ENCODE data around the gene AWAT2.

Gene AWAT2

DNA sequence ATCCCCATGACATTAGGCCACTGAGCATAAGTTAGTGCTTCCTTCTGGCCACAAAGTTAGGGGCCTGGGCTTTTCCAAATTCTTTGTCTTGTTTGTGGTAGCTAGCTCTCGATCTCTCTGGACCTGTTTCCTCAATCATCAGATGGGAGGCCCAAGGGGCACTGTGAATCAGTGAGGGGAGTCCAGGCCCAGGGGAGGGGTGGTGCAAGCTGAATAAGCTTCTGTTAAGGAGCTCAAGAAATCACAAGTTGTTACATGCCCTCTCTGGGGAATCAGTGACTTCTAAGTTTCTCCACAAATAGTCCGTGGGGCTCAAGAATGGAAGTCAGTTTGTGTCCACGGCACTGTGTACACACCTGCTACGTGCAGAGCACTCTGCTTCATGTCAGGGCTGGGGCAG, 15.1 kb downstream of the AWAT2 start:
- in situ Hi-C loops (cut with HindIII; ENCODE audit: low sequenced_read_pairs), result no loop called here

DNA sequence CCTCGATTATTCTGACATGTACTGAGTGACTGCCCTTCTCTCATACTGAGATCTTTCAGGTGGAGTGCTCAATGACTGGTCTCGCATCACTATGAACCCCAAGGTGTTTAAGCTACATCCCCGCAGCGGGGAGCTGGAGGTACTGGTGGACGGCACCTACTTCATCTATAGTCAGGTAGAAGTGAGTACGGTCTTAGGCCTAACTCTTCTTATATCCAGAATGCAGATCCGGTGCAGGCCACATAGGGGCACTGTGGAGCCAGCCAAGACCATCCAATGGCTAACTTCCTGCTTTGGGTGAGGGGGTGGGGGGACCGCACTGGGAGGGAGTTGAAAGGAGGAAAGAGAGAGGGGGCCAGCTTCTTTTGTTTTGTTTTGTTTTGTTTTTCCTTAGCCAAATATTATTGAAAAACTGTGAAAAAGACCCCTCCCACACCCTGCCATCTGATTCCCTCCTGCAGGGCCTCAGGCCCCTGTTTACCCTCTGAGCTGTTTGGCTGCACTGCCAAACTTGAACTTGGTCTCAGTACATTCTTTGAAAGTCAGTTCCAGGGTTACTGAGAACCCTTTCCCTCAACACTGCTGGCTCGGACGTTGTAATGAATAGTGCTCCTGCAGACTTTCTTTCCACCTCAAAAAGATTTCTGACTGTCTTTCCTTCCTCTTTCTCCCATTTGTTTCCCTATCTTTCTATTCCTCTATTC, 16.2 kb downstream of the AWAT2 start:
- peak; percentile 12 for DNase-seq (ENCODE audit: low read depth, low spot score)
- TF ChIP-seq, protein P1, sequence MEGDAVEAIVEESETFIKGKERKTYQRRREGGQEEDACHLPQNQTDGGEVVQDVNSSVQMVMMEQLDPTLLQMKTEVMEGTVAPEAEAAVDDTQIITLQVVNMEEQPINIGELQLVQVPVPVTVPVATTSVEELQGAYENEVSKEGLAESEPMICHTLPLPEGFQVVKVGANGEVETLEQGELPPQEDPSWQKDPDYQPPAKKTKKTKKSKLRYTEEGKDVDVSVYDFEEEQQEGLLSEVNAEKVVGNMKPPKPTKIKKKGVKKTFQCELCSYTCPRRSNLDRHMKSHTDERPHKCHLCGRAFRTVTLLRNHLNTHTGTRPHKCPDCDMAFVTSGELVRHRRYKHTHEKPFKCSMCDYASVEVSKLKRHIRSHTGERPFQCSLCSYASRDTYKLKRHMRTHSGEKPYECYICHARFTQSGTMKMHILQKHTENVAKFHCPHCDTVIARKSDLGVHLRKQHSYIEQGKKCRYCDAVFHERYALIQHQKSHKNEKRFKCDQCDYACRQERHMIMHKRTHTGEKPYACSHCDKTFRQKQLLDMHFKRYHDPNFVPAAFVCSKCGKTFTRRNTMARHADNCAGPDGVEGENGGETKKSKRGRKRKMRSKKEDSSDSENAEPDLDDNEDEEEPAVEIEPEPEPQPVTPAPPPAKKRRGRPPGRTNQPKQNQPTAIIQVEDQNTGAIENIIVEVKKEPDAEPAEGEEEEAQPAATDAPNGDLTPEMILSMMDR (IDR thresholded peaks at IDR 0.05; ENCODE audit: low read depth, low read length), result peak; percentile 68
- no peak overlapping the region for H3K4me3 ChIP-seq (ENCODE audit: low read depth, low read length)
- in situ Hi-C loops (cut with HindIII; ENCODE audit: low sequenced_read_pairs), result no loop called here

More for the DNA sequence above, 15.1 kb downstream of the AWAT2 start:
- no peak for DNase-seq (ENCODE audit: low read depth, low spot score)
- H3K4me3 ChIP-seq (ENCODE audit: low read depth, low read length), result no peak overlapping the region
- TF ChIP-seq, protein P1 (IDR thresholded peaks at IDR 0.05; ENCODE audit: low read depth, low read length), result no peak

DNA sequence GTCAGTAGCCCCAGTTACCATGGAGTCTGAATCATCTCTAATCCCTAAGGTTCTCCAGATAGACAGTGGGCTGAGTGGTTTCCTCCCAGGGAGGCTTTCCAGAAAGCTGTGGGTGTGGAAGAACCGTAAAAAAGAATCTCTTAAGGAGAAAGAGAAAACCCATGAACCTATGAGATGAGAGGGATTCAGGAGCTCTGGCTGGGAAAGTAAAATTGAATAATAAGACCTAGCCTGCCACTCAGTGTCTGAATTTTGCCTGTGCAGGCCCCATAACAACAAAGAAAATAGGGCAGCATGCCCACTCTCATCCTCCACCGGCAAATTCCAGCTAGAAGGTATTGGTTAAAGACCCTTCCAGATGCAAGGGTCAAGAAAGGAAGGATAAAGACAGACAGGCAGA, 16.9 kb downstream of the AWAT2 start:
- DNase-seq (ENCODE audit: low read depth, low spot score), result no peak
- TF ChIP-seq, protein P1 (IDR thresholded peaks at IDR 0.05; ENCODE audit: low read depth, low read length), result no peak
- no peak overlapping the region for H3K4me3 ChIP-seq (ENCODE audit: low read depth, low read length)
- in situ Hi-C loops (cut with HindIII; ENCODE audit: low sequenced_read_pairs), result no loop called here

DNA sequence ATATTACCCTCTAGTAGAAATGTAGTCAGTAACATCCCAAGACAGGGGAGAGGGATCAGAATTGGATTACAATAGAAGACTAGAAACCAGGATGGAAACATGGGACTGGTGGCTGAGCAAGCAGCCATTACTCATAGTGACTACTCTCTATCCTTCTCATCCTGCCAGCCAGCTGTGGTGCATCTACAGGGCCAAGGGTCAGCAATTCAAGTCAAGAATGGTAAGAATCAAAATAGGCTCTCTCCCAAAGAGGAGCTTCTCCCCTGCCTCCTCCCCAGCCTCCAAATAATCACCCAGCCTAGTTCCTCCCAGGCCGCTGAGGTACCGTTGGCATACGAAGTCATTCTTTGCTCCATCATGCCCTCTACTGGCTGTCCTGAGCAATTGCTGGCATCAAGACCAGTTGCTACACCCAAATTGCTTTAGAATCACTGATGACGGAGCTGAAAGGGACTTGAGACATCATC, 19.4 kb downstream of the AWAT2 start:
- in situ Hi-C loops (cut with HindIII; ENCODE audit: low sequenced_read_pairs), result no loop called here
- H3K4me3 ChIP-seq (ENCODE audit: low read depth, low read length), result no peak overlapping the region
- TF ChIP-seq, protein P1 (IDR thresholded peaks at IDR 0.05; ENCODE audit: low read depth, low read length), result peak; percentile 71
- DNase-seq (ENCODE audit: low read depth, low spot score), result peak; percentile 27

DNA sequence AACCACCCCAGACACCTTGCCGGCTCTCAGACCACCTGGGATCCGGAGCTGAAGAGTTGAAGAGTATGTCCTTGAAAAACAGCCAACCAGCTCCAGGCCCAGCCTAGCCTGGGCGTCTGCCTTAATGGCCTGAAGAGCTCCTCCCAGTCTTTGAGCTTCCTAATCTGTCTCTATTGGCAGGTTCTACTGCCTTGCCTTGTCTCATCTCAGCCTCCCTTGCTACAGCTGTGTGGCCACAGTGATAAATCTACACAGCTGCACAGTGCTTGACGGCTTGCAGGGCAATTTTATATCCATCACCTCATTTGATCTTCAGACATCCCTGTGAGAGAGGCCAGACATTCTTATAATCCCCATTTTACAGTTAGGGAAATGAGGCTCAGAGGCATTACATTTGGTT, 19.9 kb downstream of the AWAT2 start:
- TF ChIP-seq, protein P1 (IDR thresholded peaks at IDR 0.05; ENCODE audit: low read depth, low read length), result no peak
- no peak for DNase-seq (ENCODE audit: low read depth, low spot score)
- no peak overlapping the region for H3K4me3 ChIP-seq (ENCODE audit: low read depth, low read length)
- in situ Hi-C loops (cut with HindIII; ENCODE audit: low sequenced_read_pairs), result no loop called here

DNA sequence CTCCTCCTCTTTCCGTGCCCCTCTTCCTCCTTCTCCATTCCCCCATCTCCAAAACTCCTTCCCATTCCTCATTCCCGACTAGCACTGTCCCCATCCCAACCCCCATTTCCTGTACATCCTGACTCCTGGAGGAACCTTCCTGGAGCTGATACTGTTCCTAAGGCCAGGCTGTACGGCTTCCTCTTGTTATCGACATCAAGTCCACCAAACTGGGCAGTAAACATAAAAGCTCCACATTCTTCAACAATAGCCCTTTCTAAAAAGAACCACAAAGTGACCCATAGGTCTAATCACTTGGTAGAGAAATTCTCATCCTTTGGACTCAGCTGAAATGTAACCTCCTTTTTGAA, 22.9 kb downstream of the AWAT2 start:
- H3K4me3 ChIP-seq (ENCODE audit: low read depth, low read length), result no peak overlapping the region
- TF ChIP-seq, protein P1 (IDR thresholded peaks at IDR 0.05; ENCODE audit: low read depth, low read length), result no peak
- in situ Hi-C loops (cut with HindIII; ENCODE audit: low sequenced_read_pairs), result no loop called here
- DNase-seq (ENCODE audit: low read depth, low spot score), result no peak
